ENCODE measurements around the gene MYADML2. TPM values are rescaled to one million over a fixed set of nuclear protein-coding genes. Genes with fewer than 3 reads are reported as not detected.

Gene MYADML2
- total RNA-seq, 2 experiments from 2014 or later, result not detected

DNA sequence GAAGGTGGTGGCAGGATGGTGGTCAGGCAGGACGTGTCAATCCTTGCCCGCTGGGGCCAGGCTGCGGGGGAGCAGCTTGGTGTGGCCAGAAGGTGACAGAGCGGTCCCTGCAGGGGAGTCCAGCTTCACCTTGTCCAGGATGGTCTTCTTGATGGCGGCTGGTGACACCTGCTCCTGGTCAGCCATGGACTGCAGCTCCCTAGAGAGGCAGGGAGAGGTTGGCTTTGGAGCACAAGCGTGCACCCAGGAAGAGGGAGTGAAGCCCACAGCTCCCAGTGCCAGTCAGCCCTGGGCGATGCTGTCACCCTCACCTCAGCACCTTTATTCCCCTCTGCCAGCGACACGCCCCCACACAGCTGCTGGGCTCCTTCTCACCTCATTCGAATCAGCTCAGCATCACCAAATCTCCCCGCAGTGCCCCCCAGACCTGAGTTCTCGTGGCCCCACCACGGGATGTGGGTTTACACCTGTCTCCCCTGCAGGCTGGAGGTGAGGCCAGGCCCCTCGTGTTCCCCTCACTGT lies 13.8 kb downstream of the MYADML2 start:
- H3K27ac ChIP-seq (ENCODE audit: low read depth in 1 of 2, low read length in 2 of 2), result no peak overlapping the region
- H3K27ac Mint-ChIP-seq, result no peak overlapping the region
- POLR2A ChIA-PET, result no interaction called here
- no peak for ATAC-seq (ENCODE audit: poor library complexity)
- no peaks in the 10 kb centered on the region for H3K9me3 Mint-ChIP-seq
- intact Hi-C loops (cut with DNase I, micrococcal nuclease), result no loop called here
- CTCF ChIA-PET, result interaction anchor here (1.9 kb wide), 1 partner anchor 26 kb away, joined by 6 read pairs; no protein-coding TSS in a partner anchor
- H3K36me3 ChIP-seq (ENCODE audit: insufficient read depth, low read length), result no peaks in the 10 kb centered on the region
- H3K4me3 ChIP-seq (ENCODE audit: low read length), result no peak overlapping the region
- H3K4me3 Mint-ChIP-seq, result peak overlapping the region; percentile 7
- no peaks in the 10 kb centered on the region for H3K9me3 ChIP-seq (ENCODE audit: control insufficient read depth in 1 of 2, insufficient read depth in 1 of 2, low read length in 2 of 2)
- H3K27me3 Mint-ChIP-seq, result peaks cover 19% of the 10 kb centered on the region
- peaks cover 17 to 18% of the 10 kb centered on the region in 2 experiments for H3K27me3 ChIP-seq (ENCODE audit: control insufficient read depth in 1 of 2, insufficient read depth in 2 of 2, low read length in 2 of 2)
- no peak for TF ChIP-seq CTCF (IDR thresholded peaks at IDR 0.05)
- H3K4me1 ChIP-seq (ENCODE audit: insufficient read depth, low read length), result peaks cover 27% of the 10 kb centered on the region
- no peak for DNase-seq
- H3K36me3 Mint-ChIP-seq (ENCODE audit: low read depth), result no peaks in the 10 kb centered on the region
- H3K4me1 Mint-ChIP-seq (ENCODE audit: low read depth), result no peaks in the 10 kb centered on the region

DNA sequence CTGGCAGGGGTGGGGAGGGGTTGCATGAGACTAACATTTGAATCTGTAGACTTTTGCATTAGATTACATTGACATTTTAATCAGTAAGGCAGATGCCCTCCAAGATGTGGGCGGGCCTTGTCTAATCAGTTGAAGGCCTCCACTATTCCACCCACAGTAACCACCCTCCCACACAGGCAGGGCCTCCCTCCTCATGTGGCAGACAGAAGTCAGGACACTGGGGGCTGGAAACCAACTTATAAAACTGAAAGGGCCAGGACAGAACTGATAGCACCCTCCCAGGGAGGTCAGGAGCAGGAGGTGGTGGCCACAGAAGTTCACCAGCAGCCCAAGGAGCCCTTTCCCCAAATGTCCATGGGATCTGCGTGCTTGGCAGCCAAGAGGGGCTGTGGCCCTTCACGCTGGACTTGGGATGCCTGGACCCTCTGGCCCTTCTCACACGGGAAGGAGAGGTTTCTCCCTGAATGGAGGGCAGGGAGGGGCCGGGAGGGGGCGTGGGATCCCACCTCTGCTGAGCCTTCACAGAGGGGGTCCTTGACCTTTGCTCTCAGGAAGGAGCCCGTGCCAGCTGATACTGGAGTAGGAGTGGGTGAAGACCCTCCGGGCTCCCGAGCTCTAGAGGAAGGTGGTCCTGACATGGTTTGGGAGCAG lies 14.6 kb downstream of the MYADML2 start:
- POLR2A ChIA-PET, result no interaction called here
- CTCF ChIA-PET, result no interaction called here
- H3K9me3 Mint-ChIP-seq, result no peaks in the 10 kb centered on the region

DNA sequence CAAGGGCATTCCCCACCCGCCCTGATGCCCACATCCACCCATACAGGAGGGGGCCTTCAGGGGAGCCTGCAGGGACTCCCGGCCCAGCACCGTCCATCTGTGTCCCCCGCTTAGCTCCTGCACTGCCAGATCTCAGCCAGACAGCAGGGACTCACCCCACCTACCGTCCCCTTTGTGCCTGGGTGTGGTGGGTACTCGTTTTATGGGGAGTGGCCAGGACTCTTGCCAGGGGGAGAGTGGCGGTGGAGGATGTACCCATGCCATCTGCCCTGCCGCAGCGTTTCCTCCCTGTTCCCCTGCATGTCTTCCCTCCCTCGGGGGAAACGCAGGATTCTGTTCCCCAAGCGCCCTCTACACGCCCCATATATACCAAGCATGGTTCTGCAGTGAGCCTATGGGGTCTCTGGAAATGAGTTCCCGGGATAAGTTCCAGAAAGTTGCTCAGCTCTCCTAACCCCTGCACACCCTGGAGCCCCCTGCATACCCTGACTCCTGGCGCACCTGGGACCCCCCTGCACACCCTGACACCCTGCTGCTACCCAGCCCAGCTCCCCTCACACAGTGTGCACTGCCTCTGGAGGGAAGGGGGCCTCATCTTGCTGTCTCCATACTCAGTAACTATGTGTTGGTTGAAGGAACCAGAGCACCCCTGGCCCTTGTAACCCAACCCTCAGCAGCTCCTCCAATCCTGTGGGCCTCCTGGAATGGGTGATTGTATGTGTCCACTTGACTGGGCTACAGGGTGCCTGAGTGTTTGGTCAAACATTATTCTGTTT lies 15.3 kb downstream of the MYADML2 start:
- no peak for TF ChIP-seq CTCF (IDR thresholded peaks at IDR 0.05)
- Mint-ChIP-seq H3K9me3 (no peaks in the 10 kb centered on the region), H3K4me3 (peak overlapping the region; percentile 45), H3K27ac (no peak overlapping the region), H3K27me3 (peaks cover 19% of the 10 kb centered on the region), H3K4me1 (ENCODE audit: low read depth) (no peaks in the 10 kb centered on the region), H3K36me3 (ENCODE audit: low read depth) (no peaks in the 10 kb centered on the region)
- ATAC-seq (ENCODE audit: poor library complexity) (no peak), DNase-seq (no peak)
- intact Hi-C loops (cut with DNase I, micrococcal nuclease), result no loop called here
- no peak overlapping the region for H3K27ac ChIP-seq (ENCODE audit: low read depth in 1 of 2, low read length in 2 of 2)
- no peak overlapping the region for H3K4me3 ChIP-seq (ENCODE audit: low read length)
- H3K9me3 ChIP-seq (ENCODE audit: control insufficient read depth in 1 of 2, insufficient read depth in 1 of 2, low read length in 2 of 2), result no peaks in the 10 kb centered on the region
- CTCF ChIA-PET, result no interaction called here
- POLR2A ChIA-PET, result no interaction called here
- H3K27me3 ChIP-seq (ENCODE audit: control insufficient read depth in 1 of 2, insufficient read depth in 2 of 2, low read length in 2 of 2), result peaks cover 19 to 20% of the 10 kb centered on the region in 2 experiments
- no peaks in the 10 kb centered on the region for H3K36me3 ChIP-seq (ENCODE audit: insufficient read depth, low read length)
- peaks cover 22% of the 10 kb centered on the region for H3K4me1 ChIP-seq (ENCODE audit: insufficient read depth, low read length)

More for the DNA sequence above, 14.6 kb downstream of the MYADML2 start:
- Histone ChIP-seq H3K4me3 (ENCODE audit: low read length) (no peak overlapping the region), H3K27me3 (ENCODE audit: control insufficient read depth in 1 of 2, insufficient read depth in 2 of 2, low read length in 2 of 2) (peaks cover 19 to 20% of the 10 kb centered on the region in 2 experiments), H3K4me1 (ENCODE audit: insufficient read depth, low read length) (peaks cover 25% of the 10 kb centered on the region), H3K9me3 (ENCODE audit: control insufficient read depth in 1 of 2, insufficient read depth in 1 of 2, low read length in 2 of 2) (no peaks in the 10 kb centered on the region), H3K36me3 (ENCODE audit: insufficient read depth, low read length) (no peaks in the 10 kb centered on the region), H3K27ac (ENCODE audit: low read depth in 1 of 2, low read length in 2 of 2) (no peak overlapping the region)
- DNase-seq (no peak), ATAC-seq (ENCODE audit: poor library complexity) (no peak)
- intact Hi-C loops (cut with DNase I, micrococcal nuclease), result no loop called here
- Mint-ChIP-seq H3K36me3 (ENCODE audit: low read depth) (no peaks in the 10 kb centered on the region), H3K27me3 (peaks cover 19% of the 10 kb centered on the region), H3K27ac (no peak overlapping the region), H3K4me1 (ENCODE audit: low read depth) (no peaks in the 10 kb centered on the region), H3K4me3 (peak overlapping the region; percentile 45)
- TF ChIP-seq CTCF (IDR thresholded peaks at IDR 0.05), result no peak

All from CD4-positive, alpha-beta T cell (primary cell).